ENCODE data around the gene C11orf54.

The C11orf54 gene

DNA sequence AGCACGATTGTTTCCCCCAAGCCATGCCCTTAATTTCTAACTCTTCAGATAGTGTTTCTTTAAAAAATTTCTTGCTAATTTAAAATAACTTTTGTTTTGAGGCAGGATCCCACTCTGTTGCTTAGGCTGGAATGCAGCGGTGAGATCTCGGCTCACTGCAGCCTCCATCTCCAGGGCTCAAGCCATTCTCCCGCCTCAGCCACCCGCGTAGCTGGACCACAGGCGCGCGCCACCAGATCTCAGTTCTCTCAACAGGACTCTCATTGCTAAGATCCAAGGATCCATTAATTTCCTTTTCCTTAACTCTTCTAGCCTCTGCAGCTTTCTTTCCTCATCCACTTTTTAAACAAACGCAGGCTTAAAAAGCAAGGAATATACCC is 42.3 kb downstream of the C11orf54 start:
- Histone ChIP-seq H3K9ac (ENCODE audit: low read depth, low read length) (peak overlapping the region; percentile 95), H3K79me2 (ENCODE audit: insufficient read depth, low read length) (peaks cover 54% of the 10 kb centered on the region), H3K4me1 (ENCODE audit: insufficient read depth, low read length) (peaks cover 31% of the 10 kb centered on the region), H3K4me3 (ENCODE audit: low read depth in 1 of 2, low read length in 2 of 2) (peak overlapping the region; percentile 80 to 92), H3K4me2 (ENCODE audit: insufficient read depth, low read length) (peak overlapping the region; percentile 91), H3K36me3 (ENCODE audit: insufficient read depth, low read length) (peaks cover 39% of the 10 kb centered on the region), H4K20me1 (ENCODE audit: insufficient read depth, low read length) (peaks cover 31% of the 10 kb centered on the region), H3K27ac (ENCODE audit: low read length) (peak overlapping the region; percentile 94), H3K9me3 (ENCODE audit: insufficient read depth, low read length, severe bottlenecking) (no peaks in the 10 kb centered on the region), H3K27me3 (ENCODE audit: insufficient read depth, low read length, poor library complexity) (no peaks in the 10 kb centered on the region), H2AFZ (ENCODE audit: low read depth, low read length) (peak overlapping the region; percentile 94)
- no peak for TF ChIP-seq EZH2 (IDR thresholded peaks at IDR 0.05; ENCODE audit: borderline replicate concordance, low read depth, low read length, severe bottlenecking)
- TF ChIP-seq, protein P1, sequence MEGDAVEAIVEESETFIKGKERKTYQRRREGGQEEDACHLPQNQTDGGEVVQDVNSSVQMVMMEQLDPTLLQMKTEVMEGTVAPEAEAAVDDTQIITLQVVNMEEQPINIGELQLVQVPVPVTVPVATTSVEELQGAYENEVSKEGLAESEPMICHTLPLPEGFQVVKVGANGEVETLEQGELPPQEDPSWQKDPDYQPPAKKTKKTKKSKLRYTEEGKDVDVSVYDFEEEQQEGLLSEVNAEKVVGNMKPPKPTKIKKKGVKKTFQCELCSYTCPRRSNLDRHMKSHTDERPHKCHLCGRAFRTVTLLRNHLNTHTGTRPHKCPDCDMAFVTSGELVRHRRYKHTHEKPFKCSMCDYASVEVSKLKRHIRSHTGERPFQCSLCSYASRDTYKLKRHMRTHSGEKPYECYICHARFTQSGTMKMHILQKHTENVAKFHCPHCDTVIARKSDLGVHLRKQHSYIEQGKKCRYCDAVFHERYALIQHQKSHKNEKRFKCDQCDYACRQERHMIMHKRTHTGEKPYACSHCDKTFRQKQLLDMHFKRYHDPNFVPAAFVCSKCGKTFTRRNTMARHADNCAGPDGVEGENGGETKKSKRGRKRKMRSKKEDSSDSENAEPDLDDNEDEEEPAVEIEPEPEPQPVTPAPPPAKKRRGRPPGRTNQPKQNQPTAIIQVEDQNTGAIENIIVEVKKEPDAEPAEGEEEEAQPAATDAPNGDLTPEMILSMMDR (IDR thresholded peaks at IDR 0.05; ENCODE audit: borderline replicate concordance, extremely low read depth, low read length, poor library complexity, severe bottlenecking): no peak
- DNase-seq (no peak), ATAC-seq (ENCODE audit: insufficient read depth, low read depth) (peak; percentile 58)

DNA sequence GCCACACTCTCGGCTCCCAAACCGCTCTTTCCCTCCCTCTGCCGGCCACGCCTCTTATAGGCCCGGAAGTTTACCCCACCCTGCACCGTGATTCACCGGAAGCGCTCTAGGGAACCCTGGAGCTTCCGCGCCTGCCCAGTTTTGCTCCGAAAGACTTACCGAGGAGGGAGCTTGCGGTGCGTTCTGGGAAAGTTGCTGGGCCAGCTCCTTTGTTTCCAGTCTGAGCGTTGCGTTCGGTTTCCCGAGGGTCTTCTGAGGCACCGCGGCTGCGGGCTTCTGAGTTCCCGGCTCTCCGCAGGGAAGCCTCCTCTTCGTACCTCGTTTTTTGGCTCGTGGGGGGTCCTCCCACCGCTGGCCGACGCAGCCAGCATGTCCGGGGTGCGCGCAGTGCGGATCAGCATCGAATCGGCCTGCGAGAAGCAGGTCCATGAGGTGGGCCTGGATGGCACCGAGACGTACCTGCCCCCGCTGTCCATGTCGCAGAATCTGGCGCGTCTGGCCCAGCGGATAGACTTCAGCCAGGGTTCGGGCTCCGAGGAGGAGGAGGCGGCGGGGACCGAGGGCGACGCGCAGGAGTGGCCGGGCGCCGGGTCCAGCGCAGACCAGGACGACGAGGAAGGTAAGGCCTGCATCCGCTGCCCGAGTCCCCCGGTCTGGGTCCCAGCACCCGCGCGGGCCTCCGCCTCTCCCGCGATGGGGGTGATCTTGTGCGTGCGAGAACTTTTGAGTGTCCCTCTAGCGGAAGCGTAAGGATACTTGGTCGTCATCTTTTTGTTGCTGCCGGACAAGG is 42.9 kb downstream of the C11orf54 start, which contains the start of gene MED17:
TSS of gene MED17 (plus strand) at position 138 of the 790 bp plus-strand sequence. CDS start at position 370, 232 bp downstream.
- H3K36me3 ChIP-seq (ENCODE audit: insufficient read depth, low read length): peaks cover 45% of the 10 kb centered on the region
- H2AFZ ChIP-seq (ENCODE audit: low read depth, low read length): peak within 1 kb of the TSS; percentile 94
- H4K20me1 ChIP-seq (ENCODE audit: insufficient read depth, low read length): peaks cover 34% of the 10 kb centered on the region
- H3K4me1 ChIP-seq (ENCODE audit: insufficient read depth, low read length): peaks cover 31% of the 10 kb centered on the region
- H3K4me3 ChIP-seq (ENCODE audit: low read depth in 1 of 2, low read length in 2 of 2): peak within 1 kb of the TSS; percentile 80 to 92
- H3K79me2 ChIP-seq (ENCODE audit: insufficient read depth, low read length): peaks cover 60% of the 10 kb centered on the region
- H3K9me3 ChIP-seq (ENCODE audit: insufficient read depth, low read length, severe bottlenecking): no peaks in the 10 kb centered on the region
- ATAC-seq (ENCODE audit: insufficient read depth, low read depth): peak; percentile 95
- DNase-seq: peak; percentile 94
- peak within 1 kb of the TSS; percentile 91 for H3K4me2 ChIP-seq (ENCODE audit: insufficient read depth, low read length)
- H3K9ac ChIP-seq (ENCODE audit: low read depth, low read length): peak within 1 kb of the TSS; percentile 95
- no peak for TF ChIP-seq EZH2 (IDR thresholded peaks at IDR 0.05; ENCODE audit: borderline replicate concordance, low read depth, low read length, severe bottlenecking)
- TF ChIP-seq, protein P1 (IDR thresholded peaks at IDR 0.05; ENCODE audit: borderline replicate concordance, extremely low read depth, low read length, poor library complexity, severe bottlenecking): peak; percentile 61
- no peaks in the 10 kb centered on the region for H3K27me3 ChIP-seq (ENCODE audit: insufficient read depth, low read length, poor library complexity)
- peak within 1 kb of the TSS; percentile 94 for H3K27ac ChIP-seq (ENCODE audit: low read length)

DNA sequence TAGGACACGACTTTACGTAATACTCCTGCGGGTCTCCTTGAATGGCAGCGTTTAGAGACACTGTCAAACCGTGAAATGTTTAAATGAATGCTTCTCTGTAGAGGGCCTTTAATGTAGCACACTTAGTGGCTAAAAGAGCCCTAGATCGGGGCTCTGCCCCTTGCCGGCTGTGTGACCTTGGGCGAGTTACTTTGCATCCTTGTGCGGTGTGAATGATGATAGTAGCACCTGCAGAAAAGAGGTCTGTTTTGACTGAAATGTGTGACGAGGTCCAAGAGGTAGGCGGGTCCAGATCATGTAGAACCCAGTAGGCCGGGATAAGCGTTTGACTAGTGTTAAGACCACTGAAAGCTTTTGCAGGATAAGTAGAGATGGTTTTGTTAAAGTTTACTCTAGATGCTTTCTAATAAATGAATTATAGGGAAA is 43.5 kb downstream of the C11orf54 start:
- Histone ChIP-seq H3K27ac (ENCODE audit: low read length) (peak overlapping the region; percentile 94), H3K4me3 (ENCODE audit: low read depth in 1 of 2, low read length in 2 of 2) (peak overlapping the region; percentile 80 to 92), H3K27me3 (ENCODE audit: insufficient read depth, low read length, poor library complexity) (no peaks in the 10 kb centered on the region), H3K9ac (ENCODE audit: low read depth, low read length) (peak overlapping the region; percentile 95), H2AFZ (ENCODE audit: low read depth, low read length) (peak overlapping the region; percentile 94), H3K9me3 (ENCODE audit: insufficient read depth, low read length, severe bottlenecking) (no peaks in the 10 kb centered on the region), H3K36me3 (ENCODE audit: insufficient read depth, low read length) (peaks cover 51% of the 10 kb centered on the region), H3K4me2 (ENCODE audit: insufficient read depth, low read length) (peak overlapping the region; percentile 91), H3K79me2 (ENCODE audit: insufficient read depth, low read length) (peaks cover 66% of the 10 kb centered on the region), H3K4me1 (ENCODE audit: insufficient read depth, low read length) (peaks cover 31% of the 10 kb centered on the region), H4K20me1 (ENCODE audit: insufficient read depth, low read length) (peaks cover 40% of the 10 kb centered on the region)
- DNase-seq: no peak
- no peak for TF ChIP-seq EZH2 (IDR thresholded peaks at IDR 0.05; ENCODE audit: borderline replicate concordance, low read depth, low read length, severe bottlenecking)
- TF ChIP-seq, protein P1 (IDR thresholded peaks at IDR 0.05; ENCODE audit: borderline replicate concordance, extremely low read depth, low read length, poor library complexity, severe bottlenecking): no peak
- peak; percentile 9; the same call in 2 of the 3 replicates for ATAC-seq (ENCODE audit: insufficient read depth, low read depth)

Measured in DND-41 (cell line).